Ramos (cell line): ENCODE data around the gene COQ8A.
"Not testable (repeated sequence)": the region's sequence is repeated elsewhere in the genome, so short reads cannot be mapped to it uniquely, and the experiment has no call there.

Source experiments
- in situ Hi-C: fragments of 300-500 bp; cut with MboI; formaldehyde crosslinking; loops from one replicate; pipeline ENCODE4 v1.14.3; 2022; ENCODE audit warnings: low sequenced_read_pairs; ENCODE audit not compliant: unreplicated experiment

Gene COQ8A

DNA sequence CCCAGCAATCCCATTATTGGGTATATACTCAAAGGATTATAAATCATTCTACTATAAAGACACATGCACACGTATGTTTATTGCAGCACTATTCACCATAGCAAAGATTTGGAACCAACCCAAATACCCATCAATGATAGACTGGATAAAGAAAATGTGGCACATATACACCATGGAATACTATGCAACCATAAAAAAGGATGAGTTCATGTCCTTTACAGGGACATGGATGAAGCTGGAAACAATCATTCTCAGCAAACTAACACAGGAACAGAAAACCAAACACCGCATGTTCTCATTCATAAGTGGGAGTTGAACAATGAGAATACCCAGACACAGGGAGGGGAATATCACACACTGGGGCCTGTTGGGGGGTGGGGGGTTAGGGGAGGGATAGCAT, 59.5 kb downstream of the COQ8A start:
- in situ Hi-C loops = not testable (repeated sequence)

DNA sequence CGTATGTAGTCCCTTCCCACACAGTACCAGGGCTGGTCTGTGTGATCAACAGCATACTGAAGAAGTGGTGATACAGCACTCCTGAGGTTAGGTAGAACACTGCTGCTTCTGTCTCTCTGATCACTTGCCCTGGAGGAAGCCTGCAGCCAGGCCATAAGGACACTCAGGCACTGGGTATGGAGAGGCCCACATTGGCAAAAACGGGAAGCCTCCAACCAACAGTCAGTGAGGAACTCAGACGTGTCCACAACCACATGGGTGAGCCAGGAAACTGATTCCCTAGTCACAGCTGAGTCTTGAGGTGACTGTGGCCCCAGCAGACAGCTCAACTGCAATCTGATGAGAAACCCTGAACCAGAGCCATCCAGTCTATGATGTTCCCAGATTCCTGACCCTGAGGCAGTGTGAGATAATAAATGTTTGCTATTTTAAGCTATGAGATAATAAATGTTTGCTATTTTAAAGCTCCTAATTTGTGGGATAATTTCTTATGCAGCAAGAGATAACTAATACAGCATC, 62.5 kb downstream of the COQ8A start:
- in situ Hi-C loops = no loop called here

DNA sequence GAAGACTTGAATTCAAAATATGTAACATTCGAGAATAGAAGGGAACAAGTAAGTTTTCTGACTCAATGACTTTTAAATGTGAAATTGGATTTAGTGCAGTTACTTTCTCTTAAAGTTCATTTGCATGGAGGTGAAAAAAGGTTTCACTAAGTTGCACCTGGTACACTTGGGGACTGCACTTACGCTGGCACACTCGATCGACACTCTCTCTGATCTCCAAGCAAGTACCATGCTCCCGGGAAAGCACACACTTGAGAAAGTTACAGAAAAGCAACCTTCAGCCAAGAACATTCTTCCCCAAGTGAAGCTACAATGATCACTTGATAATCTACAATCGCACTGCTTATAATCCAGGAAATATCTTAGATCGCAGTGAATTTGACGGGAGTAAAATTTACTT, 63.1 kb downstream of the COQ8A start:
- in situ Hi-C loops = no loop called here

DNA sequence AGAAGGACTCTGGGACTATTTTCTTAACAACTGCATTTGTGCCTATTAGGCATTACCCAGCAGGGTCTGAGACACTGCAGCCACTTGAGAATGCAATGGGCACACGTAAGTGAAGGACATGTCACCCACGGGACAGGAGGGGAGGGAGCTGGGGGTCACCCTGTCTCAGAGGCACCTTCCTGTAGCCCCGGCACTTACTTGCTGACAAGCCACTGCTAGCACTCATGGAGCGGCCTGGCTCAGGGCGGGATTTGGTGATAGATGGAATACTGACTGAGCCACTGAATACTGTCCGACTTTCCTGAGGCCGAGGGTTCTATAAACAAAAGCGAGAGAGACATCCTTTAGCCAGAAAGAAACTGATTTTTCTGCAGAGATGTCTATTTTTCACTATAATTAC, 64.7 kb downstream of the COQ8A start:
- in situ Hi-C loops = no loop called here

DNA sequence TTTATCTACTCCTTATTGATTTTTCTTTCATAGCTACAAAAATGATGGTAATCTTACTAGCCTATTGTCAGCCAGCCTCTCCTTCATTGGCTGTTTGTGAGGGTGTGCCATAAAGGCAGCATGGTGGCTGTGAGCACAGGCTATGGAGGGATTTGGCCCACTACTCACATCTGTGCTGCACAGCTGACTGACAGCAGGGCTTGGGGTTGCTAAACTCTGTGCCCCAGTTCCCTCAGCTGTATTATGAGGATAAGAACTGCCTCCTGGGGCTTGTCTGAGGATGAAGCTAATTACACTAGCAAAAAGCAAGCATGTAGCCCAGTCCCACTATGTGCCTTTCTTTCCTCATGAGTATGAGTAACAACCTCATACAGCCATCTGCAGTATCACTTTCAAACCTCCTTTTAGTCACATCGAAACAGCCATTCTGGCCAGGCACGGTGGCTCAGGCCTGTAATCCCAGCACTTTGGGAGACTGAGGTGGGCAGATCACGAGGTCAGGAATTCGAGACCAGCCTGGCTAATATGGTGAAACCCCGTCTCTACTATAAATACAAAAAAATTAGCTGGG, 66.2 kb downstream of the COQ8A start:
- in situ Hi-C loops = no loop called here

DNA sequence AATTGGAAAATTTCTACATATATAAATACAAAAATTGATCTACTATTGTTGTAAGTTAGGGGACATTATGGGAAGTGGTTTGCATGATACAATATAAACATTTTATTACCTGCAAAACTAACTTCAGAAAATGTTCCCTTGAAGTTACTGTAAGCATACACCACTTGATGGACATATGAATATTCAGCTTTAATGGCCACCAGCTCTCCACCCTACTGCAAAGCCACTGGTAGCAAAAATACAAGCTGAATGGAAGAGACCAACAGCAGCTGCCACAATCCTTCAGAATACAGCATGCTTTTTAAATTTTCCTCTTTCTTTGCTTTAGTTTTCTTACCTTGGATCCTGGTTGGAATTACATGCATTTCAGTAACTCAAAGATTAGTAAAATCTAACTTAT, 69.8 kb downstream of the COQ8A start:
- in situ Hi-C loops = no loop called here

DNA sequence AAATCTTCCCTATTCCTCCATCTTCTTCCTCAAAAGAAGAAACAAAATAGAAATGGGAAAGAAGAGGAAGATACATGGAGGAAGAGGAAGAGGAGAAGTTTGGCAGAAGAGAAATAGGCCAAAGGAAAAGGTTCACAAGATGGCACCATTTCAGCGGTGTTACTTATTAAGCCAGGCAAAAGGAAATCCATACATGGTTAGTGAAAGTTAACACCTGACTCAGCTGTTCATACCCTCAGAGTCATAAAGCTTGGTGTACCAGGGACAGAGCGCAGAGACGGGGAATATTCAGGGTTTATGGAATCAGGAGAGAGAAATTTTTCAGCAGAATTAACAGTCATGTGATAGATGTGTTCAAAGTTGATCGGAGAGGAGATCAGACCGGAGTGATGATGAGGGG, 70.6 kb downstream of the COQ8A start:
- in situ Hi-C loops = no loop called here

DNA sequence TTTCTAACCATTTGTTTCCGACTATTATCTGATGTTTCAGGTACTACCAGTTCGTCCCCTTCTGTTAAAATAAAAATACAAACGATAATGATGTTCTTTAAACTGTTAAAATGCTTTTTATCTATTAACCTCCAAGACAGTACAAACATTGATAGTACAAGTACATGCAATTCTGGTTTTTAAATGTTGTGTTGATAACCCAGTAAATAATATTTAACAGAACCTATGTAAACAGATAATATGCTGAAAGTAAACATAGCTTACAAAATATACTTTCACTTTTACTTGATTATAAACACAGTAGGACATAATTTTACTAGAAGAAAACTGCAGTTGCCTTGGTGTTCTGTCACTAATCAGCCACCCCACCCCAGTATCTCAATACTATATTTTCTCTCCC, 76.9 kb downstream of the COQ8A start:
- in situ Hi-C loops = no loop called here

DNA sequence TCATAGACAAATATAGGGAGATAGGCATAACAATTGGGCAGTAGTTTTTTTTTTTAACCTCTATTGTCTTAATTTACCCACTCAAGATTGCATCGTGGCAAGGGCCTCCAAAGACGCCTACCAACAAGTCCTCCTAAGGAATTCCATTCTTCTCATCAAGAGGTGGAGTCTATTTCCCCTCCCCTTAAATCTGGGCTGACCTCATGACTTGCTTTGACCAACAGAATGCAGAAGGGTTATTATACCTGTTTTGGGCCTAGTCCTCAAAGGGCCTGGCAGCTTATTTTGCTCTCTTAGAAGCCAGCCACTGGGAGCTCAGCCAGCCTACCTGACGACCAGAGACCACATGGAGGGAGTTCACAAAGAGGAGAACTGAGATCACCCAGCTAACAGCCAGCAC, 92.3 kb downstream of the COQ8A start:
- in situ Hi-C loops = no loop called here

DNA sequence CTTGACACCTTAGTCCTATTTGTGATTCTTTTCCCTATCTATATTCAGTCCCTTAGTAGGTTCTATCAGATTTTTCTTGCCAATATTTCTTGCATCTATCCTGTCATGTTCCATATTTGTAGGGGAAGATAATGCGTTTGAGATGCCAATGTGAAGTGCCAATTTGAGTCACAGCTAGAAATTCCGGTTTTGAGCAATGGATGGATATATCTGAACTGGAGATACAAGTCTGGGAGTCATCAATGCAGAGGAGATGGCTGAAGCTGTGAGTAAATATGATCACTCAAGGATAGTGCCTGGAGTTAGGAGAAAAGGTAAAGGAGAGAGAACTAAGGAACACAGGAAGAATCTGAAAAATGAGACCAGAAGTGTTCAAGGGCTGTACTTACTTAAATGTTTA, 93.8 kb downstream of the COQ8A start:
- in situ Hi-C loops = no loop called here

DNA sequence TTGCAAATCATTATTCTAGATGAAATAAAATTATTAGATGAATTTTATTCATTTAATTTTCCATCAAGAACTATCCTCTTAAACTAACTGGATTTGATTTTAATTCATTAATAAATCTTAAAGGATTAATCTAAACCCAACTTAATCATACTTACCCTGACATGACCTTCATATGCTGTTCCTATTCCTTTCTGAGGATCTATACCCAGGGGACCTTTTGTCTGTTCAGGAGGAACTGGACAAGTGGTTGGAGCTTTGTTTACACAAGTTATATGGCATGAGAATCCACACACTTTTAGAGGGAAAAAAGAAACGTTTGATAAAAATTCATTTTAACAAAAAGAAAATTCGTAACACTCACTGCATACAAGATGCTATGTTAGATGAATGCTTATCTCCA, 95.2 kb downstream of the COQ8A start:
- in situ Hi-C loops = no loop called here

DNA sequence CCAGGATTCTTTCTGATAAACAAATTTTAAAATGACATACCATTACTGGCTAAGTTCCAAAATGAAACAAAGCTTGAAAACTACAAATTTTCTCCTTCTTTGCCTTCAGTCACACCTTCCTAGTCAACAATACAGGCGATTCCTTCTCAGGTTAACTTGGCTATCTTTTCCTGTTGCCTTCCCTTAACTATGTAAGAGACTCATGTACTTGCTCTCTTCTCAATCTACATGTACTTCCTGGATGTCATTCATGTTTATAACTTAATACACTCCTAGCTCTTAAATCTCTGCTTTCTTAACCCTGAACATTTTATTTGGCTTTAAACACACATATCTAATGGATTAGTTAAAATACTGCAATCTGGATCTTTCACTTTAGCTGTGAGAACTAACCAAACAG, 97.0 kb downstream of the COQ8A start:
- in situ Hi-C loops = no loop called here
